ENCODE measurements around the gene SOX15.

The SOX15 gene

GRCh38 chr17:7574176-7574953 lies 15.5 kb downstream of the SOX15 start:
- Histone ChIP-seq H3K14ac (ENCODE audit: low read length) (no peak overlapping the region), H3K9me3 (replicated peaks in 1 of 2; ENCODE audit: control insufficient read depth in 2 of 2, insufficient read depth in 1 of 2, low read depth in 1 of 2, low read length in 2 of 2) (peaks cover 0 to 3% of the 10 kb centered on the region in 2 donors), H3K18ac (ENCODE audit: low read length) (no peak overlapping the region), H3K23ac (ENCODE audit: low read depth, low read length, poor library complexity) (peak overlapping the region; percentile 95), H3K4me3 (ENCODE audit: low read length in 2 of 2) (peak overlapping the region; percentile 98 to 100), H2BK15ac (ENCODE audit: low read length) (no peak overlapping the region), H3K27ac (replicated peaks; ENCODE audit: low read length) (no peak overlapping the region), H2BK12ac (ENCODE audit: low read length) (no peak overlapping the region), H2AFZ (ENCODE audit: low read length) (no peak overlapping the region), H3K4ac (ENCODE audit: low read length) (no peak overlapping the region), H3K4me2 (ENCODE audit: insufficient read depth, low read length, poor library complexity, severe bottlenecking) (peak overlapping the region; percentile 67), H4K91ac (ENCODE audit: low read depth, low read length, poor library complexity) (no peak overlapping the region), H3K9ac (ENCODE audit: low read depth, low read length, poor library complexity) (peak overlapping the region; percentile 79), H3K79me1 (ENCODE audit: low read depth, low read length) (peaks cover 14% of the 10 kb centered on the region), H3K36me3 (replicated peaks in 1 of 2; ENCODE audit: control insufficient read depth in 2 of 2, insufficient read depth in 2 of 2, low read length in 2 of 2) (peaks cover 66 to 80% of the 10 kb centered on the region in 2 donors), H3K27me3 (ENCODE audit: control insufficient read depth in 3 of 3, insufficient read depth in 3 of 3, low read depth in 1 of 3, low read length in 3 of 3) (no peaks in the 10 kb centered on the region), H2BK120ac (ENCODE audit: low read depth, low read length) (no peak overlapping the region), H4K8ac (ENCODE audit: low read depth, low read length) (no peak overlapping the region), H2BK5ac (ENCODE audit: low read length) (no peak overlapping the region), H2AK5ac (ENCODE audit: low read depth, low read length) (no peak overlapping the region), H3K4me1 (ENCODE audit: control insufficient read depth in 2 of 2, insufficient read depth in 1 of 2, low read depth in 1 of 2, low read length in 2 of 2) (peaks cover 14% of the 10 kb centered on the region in 2 donors)
- no CpG with 5 or more reads among the region's 15 CpGs for WGBS, 2 donors (ENCODE audit: extremely low coverage in 2 of 2, insufficient read length in 2 of 2, insufficient replicate concordance in 1 of 2)
- no peak for DNase-seq (ENCODE audit: low spot score)

GRCh38 chr17:7573324-7574080 lies 16.4 kb downstream of the SOX15 start:
- H3K18ac ChIP-seq (ENCODE audit: low read length) = peak overlapping the region; percentile 98
- peaks cover 14% of the 10 kb centered on the region for H3K79me1 ChIP-seq (ENCODE audit: low read depth, low read length)
- H3K27me3 ChIP-seq (ENCODE audit: control insufficient read depth in 3 of 3, insufficient read depth in 3 of 3, low read depth in 1 of 3, low read length in 3 of 3) = no peaks in the 10 kb centered on the region
- peak overlapping the region; percentile 67 for H3K4me2 ChIP-seq (ENCODE audit: insufficient read depth, low read length, poor library complexity, severe bottlenecking)
- no CpG with 5 or more reads among the region's 71 CpGs for WGBS, 2 donors (ENCODE audit: extremely low coverage in 2 of 2, insufficient read length in 2 of 2, insufficient replicate concordance in 1 of 2)
- no peak overlapping the region for H2BK15ac ChIP-seq (ENCODE audit: low read length)
- peak overlapping the region; percentile 94 for H4K91ac ChIP-seq (ENCODE audit: low read depth, low read length, poor library complexity)
- peak overlapping the region; percentile 98 to 100 for H3K4me3 ChIP-seq (ENCODE audit: low read length in 2 of 2)
- H2BK120ac ChIP-seq (ENCODE audit: low read depth, low read length) = peak overlapping the region; percentile 53
- peaks cover 61 to 77% of the 10 kb centered on the region in 2 donors for H3K36me3 ChIP-seq (replicated peaks in 1 of 2; ENCODE audit: control insufficient read depth in 2 of 2, insufficient read depth in 2 of 2, low read length in 2 of 2)
- peak overlapping the region; percentile 99 for H2AK5ac ChIP-seq (ENCODE audit: low read depth, low read length)
- H2BK5ac ChIP-seq (ENCODE audit: low read length) = peak overlapping the region; percentile 70
- peak overlapping the region; percentile 100 for H3K9ac ChIP-seq (ENCODE audit: low read depth, low read length, poor library complexity)
- peaks cover 14% of the 10 kb centered on the region in 2 donors for H3K4me1 ChIP-seq (ENCODE audit: control insufficient read depth in 2 of 2, insufficient read depth in 1 of 2, low read depth in 1 of 2, low read length in 2 of 2)
- peaks cover 0 to 3% of the 10 kb centered on the region in 2 donors for H3K9me3 ChIP-seq (replicated peaks in 1 of 2; ENCODE audit: control insufficient read depth in 2 of 2, insufficient read depth in 1 of 2, low read depth in 1 of 2, low read length in 2 of 2)
- peak overlapping the region; percentile 95 for H3K23ac ChIP-seq (ENCODE audit: low read depth, low read length, poor library complexity)
- H3K4ac ChIP-seq (ENCODE audit: low read length) = peak overlapping the region; percentile 90
- peak overlapping the region; percentile 18 for H2BK12ac ChIP-seq (ENCODE audit: low read length)
- H2AFZ ChIP-seq (ENCODE audit: low read length) = no peak overlapping the region
- peak; percentile 84 for DNase-seq (ENCODE audit: low spot score)
- H3K27ac ChIP-seq (replicated peaks; ENCODE audit: low read length) = peak overlapping the region; percentile 73
- H3K14ac ChIP-seq (ENCODE audit: low read length) = peak overlapping the region; percentile 91
- no peak overlapping the region for H4K8ac ChIP-seq (ENCODE audit: low read depth, low read length)

GRCh38 chr17:7572588-7573323 lies 17.1 kb downstream of the SOX15 start:
- H4K8ac ChIP-seq (ENCODE audit: low read depth, low read length) = no peak overlapping the region
- peak overlapping the region; percentile 98 to 100 for H3K4me3 ChIP-seq (ENCODE audit: low read length in 2 of 2)
- H3K4me1 ChIP-seq (ENCODE audit: control insufficient read depth in 2 of 2, insufficient read depth in 1 of 2, low read depth in 1 of 2, low read length in 2 of 2) = peaks cover 14% of the 10 kb centered on the region in 2 donors
- peak overlapping the region; percentile 94 for H4K91ac ChIP-seq (ENCODE audit: low read depth, low read length, poor library complexity)
- H3K23ac ChIP-seq (ENCODE audit: low read depth, low read length, poor library complexity) = peak overlapping the region; percentile 95
- peak overlapping the region; percentile 40 for H3K4me2 ChIP-seq (ENCODE audit: insufficient read depth, low read length, poor library complexity, severe bottlenecking)
- peak overlapping the region; percentile 91 for H3K14ac ChIP-seq (ENCODE audit: low read length)
- H3K27ac ChIP-seq (replicated peaks; ENCODE audit: low read length) = peak overlapping the region; percentile 73
- peak; percentile 99 for DNase-seq (ENCODE audit: low spot score)
- peaks cover 14% of the 10 kb centered on the region for H3K79me1 ChIP-seq (ENCODE audit: low read depth, low read length)
- H3K36me3 ChIP-seq (replicated peaks in 1 of 2; ENCODE audit: control insufficient read depth in 2 of 2, insufficient read depth in 2 of 2, low read length in 2 of 2) = peaks cover 57 to 72% of the 10 kb centered on the region in 2 donors
- peak overlapping the region; percentile 100 for H3K9ac ChIP-seq (ENCODE audit: low read depth, low read length, poor library complexity)
- H3K18ac ChIP-seq (ENCODE audit: low read length) = peak overlapping the region; percentile 98
- peak overlapping the region; percentile 99 for H2AK5ac ChIP-seq (ENCODE audit: low read depth, low read length)
- peak overlapping the region; percentile 90 for H3K4ac ChIP-seq (ENCODE audit: low read length)
- peak overlapping the region; percentile 70 for H2BK15ac ChIP-seq (ENCODE audit: low read length)
- WGBS, 2 donors (ENCODE audit: extremely low coverage in 2 of 2, insufficient read length in 2 of 2, insufficient replicate concordance in 1 of 2) = no CpG with 5 or more reads among the region's 73 CpGs
- H3K9me3 ChIP-seq (replicated peaks in 1 of 2; ENCODE audit: control insufficient read depth in 2 of 2, insufficient read depth in 1 of 2, low read depth in 1 of 2, low read length in 2 of 2) = peaks cover 0 to 3% of the 10 kb centered on the region in 2 donors
- H3K27me3 ChIP-seq (ENCODE audit: control insufficient read depth in 3 of 3, insufficient read depth in 3 of 3, low read depth in 1 of 3, low read length in 3 of 3) = no peaks in the 10 kb centered on the region
- H2AFZ ChIP-seq (ENCODE audit: low read length) = no peak overlapping the region
- peak overlapping the region; percentile 70 for H2BK5ac ChIP-seq (ENCODE audit: low read length)
- peak overlapping the region; percentile 18 for H2BK12ac ChIP-seq (ENCODE audit: low read length)
- H2BK120ac ChIP-seq (ENCODE audit: low read depth, low read length) = peak overlapping the region; percentile 53

Data from neuronal stem cell (in vitro differentiated cells).